WTC11 (cell line): ENCODE data around the gene WDR76. TPM values are rescaled to one million over a fixed set of nuclear protein-coding genes. Genes with fewer than 3 reads are reported as not detected.
A peak's percentile ranks its signal among the peaks of the same experiment; 100 is the strongest.

ENCODE experiments used
- ATAC-seq: fragments of 200-7000 bp; cut with Tn5 transposase; 2 replicates; pipeline ENCODE4 v1.10.0; 2021; ENCODE audit warnings: mild to moderate bottlenecking, moderate library complexity
- CTCF ChIA-PET: fragments of 300-600 bp; sonication (Branson Sonifier 250); formaldehyde crosslinking; loops from one replicate; lab custom pipeline; 2021; ENCODE audit warnings: antibody characterized with exemption; lab: Charles Lee
- POLR2A ChIA-PET: fragments of 350-600 bp; sonication (Branson Sonifier 250); formaldehyde crosslinking; loops from one replicate; lab custom pipeline; 2021; ENCODE audit warnings: antibody characterized with exemption; lab: Charles Lee
- DNase-seq: peaks from one replicate; pipeline ENCODE4 v3.0.0; 2021; ENCODE audit warnings: low spot score
- H3K27ac Mint-ChIP-seq: 2 replicates; pipeline ENCODE4 v1.8.0; 2021; ENCODE audit warnings: mixed read lengths
- H3K27me3 Mint-ChIP-seq: 2 replicates; pipeline ENCODE4 v1.8.0; 2021; ENCODE audit warnings: low read depth, mild to moderate bottlenecking, moderate library complexity, mixed read lengths
- H3K36me3 Mint-ChIP-seq: 2 replicates; pipeline ENCODE4 v1.8.0; 2021; ENCODE audit warnings: mixed read lengths
- H3K4me1 Mint-ChIP-seq: 2 replicates; pipeline ENCODE4 v1.8.0; 2022; ENCODE audit warnings: mixed read lengths
- H3K4me3 Mint-ChIP-seq: 2 replicates; pipeline ENCODE4 v1.8.0; 2021; ENCODE audit warnings: mild to moderate bottlenecking, moderate library complexity, mixed read lengths
- H3K9me3 Mint-ChIP-seq: 2 replicates; pipeline ENCODE4 v1.8.0; 2021; ENCODE audit warnings: mixed read lengths
- CREB1 ChIP-seq: sonication (generic); formaldehyde crosslinking; IDR thresholded peaks from 2 replicates; pipeline ENCODE4 v1.8.0; 2023; ENCODE audit warnings: mild to moderate bottlenecking, missing genetic modification reagents
- CTCF ChIP-seq: fragments of 200-600 bp; IDR thresholded peaks from 2 replicates; pipeline ENCODE4 v1.8.0; 2022; ENCODE audit warnings: antibody characterized with exemption
- E2F1 ChIP-seq: sonication (generic); formaldehyde crosslinking; IDR thresholded peaks from 2 replicates; pipeline ENCODE4 v1.8.0; 2022; ENCODE audit warnings: mild to moderate bottlenecking, missing genetic modification reagents
- ERG ChIP-seq: fragments of 250-450 bp; sonication (Bioruptor Pico); IDR thresholded peaks from 2 replicates; pipeline ENCODE4 v1.8.0; 2021; ENCODE audit warnings: mild to moderate bottlenecking
- ETV6 ChIP-seq: sonication (generic); formaldehyde crosslinking; IDR thresholded peaks from 2 replicates; pipeline ENCODE4 v1.8.1; 2022; ENCODE audit warnings: mild to moderate bottlenecking, missing genetic modification reagents
- NFE2L1 ChIP-seq: sonication (generic); formaldehyde crosslinking; IDR thresholded peaks from 2 replicates; pipeline ENCODE4 v1.8.1; 2023; ENCODE audit warnings: missing genetic modification reagents
- NFYB ChIP-seq: sonication (generic); formaldehyde crosslinking; conservative IDR thresholded peaks from 2 replicates; pipeline ENCODE4 v1.8.0; 2022; ENCODE audit warnings: low read depth, missing genetic modification reagents
- NR2C2 ChIP-seq: sonication (generic); formaldehyde crosslinking; IDR thresholded peaks from 2 replicates; pipeline ENCODE4 v1.8.0; 2022; ENCODE audit warnings: mild to moderate bottlenecking, missing genetic modification reagents
- RELA ChIP-seq: sonication (generic); formaldehyde crosslinking; IDR thresholded peaks from 2 replicates; pipeline ENCODE4 v1.8.1; 2022; ENCODE audit warnings: missing genetic modification reagents, mild to moderate bottlenecking, borderline replicate concordance
- ZNF317 ChIP-seq: sonication (generic); formaldehyde crosslinking; IDR thresholded peaks from 2 replicates; pipeline ENCODE4 v1.8.1; 2023; ENCODE audit warnings: low read depth, mild to moderate bottlenecking, moderate library complexity, missing genetic modification reagents, borderline replicate concordance
- ZNF396 ChIP-seq: fragments of 250-450 bp; sonication (Bioruptor Pico); IDR thresholded peaks from 2 replicates; pipeline ENCODE4 v1.8.0; 2021; ENCODE audit warnings: mild to moderate bottlenecking, moderate library complexity, borderline replicate concordance
- ZNF512 ChIP-seq: sonication (generic); formaldehyde crosslinking; IDR thresholded peaks from 2 replicates; pipeline ENCODE4 v1.8.1; 2022; ENCODE audit warnings: missing genetic modification reagents, borderline replicate concordance
- ZNF671 ChIP-seq: fragments of 250-450 bp; sonication (Bioruptor Pico); IDR thresholded peaks from 2 replicates; pipeline ENCODE4 v1.8.0; 2021; ENCODE audit warnings: mild to moderate bottlenecking
- total RNA-seq: library from RNA; stranded (reverse); gene quantifications from 3 replicates; pipeline ENCODE4 v1.2.3, GENCODE V29; 2021
- TF ChIP-seq, protein P1 (sequence below): sonication (generic); formaldehyde crosslinking; IDR thresholded peaks from 2 replicates; pipeline ENCODE4 v1.8.1; 2023; ENCODE audit warnings: mild to moderate bottlenecking, missing genetic modification reagents, borderline replicate concordance

The WDR76 gene
- total RNA-seq, 1 experiment from 2014 or later, result 16.2 TPM

DNA sequence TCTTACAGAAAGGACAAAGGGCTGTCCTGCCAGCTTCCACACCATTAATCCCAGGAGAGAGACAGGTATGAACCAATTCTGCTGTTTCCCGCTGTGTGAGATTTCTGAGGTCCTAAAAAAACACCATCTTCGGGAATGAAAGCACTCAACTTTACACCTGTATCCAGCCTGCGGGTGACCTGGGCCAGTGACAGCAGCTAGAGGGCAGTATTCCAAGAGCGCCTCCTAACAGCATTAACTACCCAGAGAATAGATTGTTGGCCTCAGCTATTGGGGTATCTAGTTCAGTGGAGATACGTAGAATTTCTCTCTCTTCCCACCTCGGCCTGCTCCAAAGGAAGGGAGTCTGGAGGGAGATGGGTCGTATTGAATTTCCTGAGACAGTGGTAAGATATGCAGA, 55.1 kb downstream of the WDR76 start:
- peak; percentile 89 for ATAC-seq
- CTCF ChIA-PET, result interaction anchor here (0.5 to 3.4 kb wide), 37 partner anchors 9 to 697 kb away, joined by 3 to 45 read pairs (median 5); partner anchors contain the start of genes CCNDBP1, FRMD5 and MFAP1

DNA sequence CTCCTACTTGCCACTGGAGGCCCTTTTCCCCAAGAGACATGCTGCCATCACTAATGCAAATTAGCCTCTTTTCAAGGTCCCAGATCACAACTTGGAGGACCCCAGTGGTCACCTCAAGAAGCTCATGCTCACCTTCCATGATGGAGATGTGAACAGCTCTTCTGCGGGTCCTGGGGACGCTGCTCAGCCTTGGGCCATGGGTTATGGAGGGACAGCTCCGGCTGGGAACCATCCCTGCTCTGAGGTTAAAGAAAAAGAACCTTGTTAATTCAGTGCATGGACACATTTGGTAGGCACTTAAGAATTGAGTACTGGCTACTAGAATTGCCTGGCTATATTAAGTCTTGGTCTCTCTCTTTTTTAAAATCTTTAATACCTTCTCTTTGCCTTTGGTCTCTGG, 56.8 kb downstream of the WDR76 start:
- Mint-ChIP-seq H3K36me3 (peaks cover 20% of the 10 kb centered on the region), H3K9me3 (no peaks in the 10 kb centered on the region), H3K4me1 (peaks cover 16% of the 10 kb centered on the region), H3K4me3 (no peak overlapping the region), H3K27me3 (no peaks in the 10 kb centered on the region), H3K27ac (no peak overlapping the region)
- no peak for DNase-seq
- TF ChIP-seq NFYB (CRISPR knock-in tag) (no peak), RELA (CRISPR knock-in tag) (no peak), ZNF512 (CRISPR knock-in tag) (no peak), NR2C2 (CRISPR knock-in tag) (no peak), ETV6 (CRISPR knock-in tag) (no peak), ERG (CRISPR knock-in tag) (no peak), NFE2L1 (CRISPR knock-in tag) (no peak), ZNF396 (CRISPR knock-in tag) (no peak), CREB1 (CRISPR knock-in tag) (no peak), ZNF317 (CRISPR knock-in tag) (no peak), E2F1 (CRISPR knock-in tag) (no peak)
- CTCF ChIA-PET, result interaction anchor here (1.0 to 3.4 kb wide), 2 partner anchors 13 to 618 kb away, joined by 3 to 45 read pairs; no protein-coding TSS in a partner anchor
- POLR2A ChIA-PET, result no interaction called here
- ATAC-seq, result no peak

More for the DNA sequence above, 55.1 kb downstream of the WDR76 start:
- Mint-ChIP-seq H3K27me3 (no peaks in the 10 kb centered on the region), H3K27ac (peak overlapping the region; percentile 7; the same call in 1 of the 2 replicates), H3K9me3 (no peaks in the 10 kb centered on the region), H3K36me3 (peaks cover 22% of the 10 kb centered on the region), H3K4me3 (no peak overlapping the region), H3K4me1 (peaks cover 16% of the 10 kb centered on the region)
- POLR2A ChIA-PET, result no interaction called here
- TF ChIP-seq ZNF671 (CRISPR knock-in tag) (no peak), CTCF (peak; percentile 50)
- TF ChIP-seq, protein P1, sequence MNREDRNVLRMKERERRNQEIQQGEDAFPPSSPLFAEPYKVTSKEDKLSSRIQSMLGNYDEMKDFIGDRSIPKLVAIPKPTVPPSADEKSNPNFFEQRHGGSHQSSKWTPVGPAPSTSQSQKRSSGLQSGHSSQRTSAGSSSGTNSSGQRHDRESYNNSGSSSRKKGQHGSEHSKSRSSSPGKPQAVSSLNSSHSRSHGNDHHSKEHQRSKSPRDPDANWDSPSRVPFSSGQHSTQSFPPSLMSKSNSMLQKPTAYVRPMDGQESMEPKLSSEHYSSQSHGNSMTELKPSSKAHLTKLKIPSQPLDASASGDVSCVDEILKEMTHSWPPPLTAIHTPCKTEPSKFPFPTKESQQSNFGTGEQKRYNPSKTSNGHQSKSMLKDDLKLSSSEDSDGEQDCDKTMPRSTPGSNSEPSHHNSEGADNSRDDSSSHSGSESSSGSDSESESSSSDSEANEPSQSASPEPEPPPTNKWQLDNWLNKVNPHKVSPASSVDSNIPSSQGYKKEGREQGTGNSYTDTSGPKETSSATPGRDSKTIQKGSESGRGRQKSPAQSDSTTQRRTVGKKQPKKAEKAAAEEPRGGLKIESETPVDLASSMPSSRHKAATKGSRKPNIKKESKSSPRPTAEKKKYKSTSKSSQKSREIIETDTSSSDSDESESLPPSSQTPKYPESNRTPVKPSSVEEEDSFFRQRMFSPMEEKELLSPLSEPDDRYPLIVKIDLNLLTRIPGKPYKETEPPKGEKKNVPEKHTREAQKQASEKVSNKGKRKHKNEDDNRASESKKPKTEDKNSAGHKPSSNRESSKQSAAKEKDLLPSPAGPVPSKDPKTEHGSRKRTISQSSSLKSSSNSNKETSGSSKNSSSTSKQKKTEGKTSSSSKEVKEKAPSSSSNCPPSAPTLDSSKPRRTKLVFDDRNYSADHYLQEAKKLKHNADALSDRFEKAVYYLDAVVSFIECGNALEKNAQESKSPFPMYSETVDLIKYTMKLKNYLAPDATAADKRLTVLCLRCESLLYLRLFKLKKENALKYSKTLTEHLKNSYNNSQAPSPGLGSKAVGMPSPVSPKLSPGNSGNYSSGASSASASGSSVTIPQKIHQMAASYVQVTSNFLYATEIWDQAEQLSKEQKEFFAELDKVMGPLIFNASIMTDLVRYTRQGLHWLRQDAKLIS, result no peak
- DNase-seq, result peak; percentile 67
